HG03103 (cell line): ENCODE data around the gene DHRS11.

ENCODE experiments used
- ATAC-seq: cut with Tn5 transposase; IDR thresholded peaks from one replicate; pipeline ENCODE4 v1.9.1; 2021; ENCODE audit warnings: low read depth; ENCODE audit not compliant: unreplicated experiment

The DHRS11 gene

DNA sequence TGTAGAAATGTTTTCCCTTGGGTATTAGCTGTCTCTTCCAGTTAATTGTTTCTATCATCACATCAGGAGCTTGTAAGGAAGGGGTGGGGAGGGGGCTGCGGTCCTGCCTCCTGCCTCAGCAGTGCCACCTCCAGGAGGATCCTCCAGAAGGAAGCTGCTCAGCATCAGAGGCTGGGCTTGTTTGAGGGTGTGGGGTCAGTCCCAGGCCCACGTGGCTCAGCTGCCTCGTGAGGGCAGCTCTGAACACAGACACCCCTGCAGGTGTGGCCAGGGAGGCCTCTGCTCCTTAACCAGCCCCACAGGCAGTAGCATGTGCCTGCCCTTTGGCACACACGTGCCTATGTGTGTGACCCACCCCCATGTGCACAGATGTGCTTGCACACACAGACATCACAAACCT lies 56.0 kb downstream of the DHRS11 start:
- ATAC-seq = no peak

GRCh38 chr17:36650096-36650775 lies 58.6 kb downstream of the DHRS11 start:
- ATAC-seq = no peak
